Measurements from ENCODE around the gene TAS2R38. TPM values are rescaled to one million over a fixed set of nuclear protein-coding genes. Genes with fewer than 3 reads are reported as not detected.

TAS2R38 gene
- total and polyA plus RNA-seq, 3 donors from 2014 or later = not detected

DNA sequence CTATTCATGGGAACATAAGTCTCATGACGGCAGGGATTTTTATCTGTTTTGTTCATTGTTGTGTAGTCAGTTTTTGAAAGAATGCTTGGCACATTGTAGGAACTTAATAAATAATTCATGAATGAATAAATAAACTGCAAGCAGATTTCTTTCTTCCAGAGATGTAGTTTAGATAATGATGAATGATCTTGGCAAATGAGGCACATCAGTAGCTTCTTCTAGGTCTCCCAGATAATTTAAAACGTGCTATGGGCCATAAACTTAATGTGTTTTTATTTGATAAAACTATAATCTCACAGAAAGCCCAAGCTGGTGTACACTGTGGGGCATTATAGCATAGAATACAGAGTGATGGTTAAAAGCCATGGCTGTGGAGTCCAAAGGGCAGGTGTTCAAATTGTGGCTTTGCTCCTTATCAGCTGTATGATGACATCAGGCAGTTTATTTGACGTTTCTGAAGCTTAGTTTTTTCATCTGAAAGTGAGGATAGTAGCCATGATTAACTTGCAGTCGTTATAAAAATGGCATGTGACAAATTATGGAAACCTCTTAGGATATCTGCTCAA is 25.6 kb upstream of the TAS2R38 start:
- Histone ChIP-seq H3K9me3 (no peaks in the 10 kb centered on the region), H3K27me3 (no peaks in the 10 kb centered on the region), H3K4me3 (no peak overlapping the region), H3K4me1 (no peaks in the 10 kb centered on the region), H3K27ac (no peak overlapping the region), H3K36me3 (ENCODE audit: low read depth, missing control alignments) (no peaks in the 10 kb centered on the region)
- 62 to 66% methylated on average over 4 of the region's 4 CpGs for WGBS, 2 donors
- intact Hi-C loops (cut with DNase I; ENCODE audit: low total_unique reads) = no loop called here
- no peak for DNase-seq
- TF ChIP-seq, protein P1, sequence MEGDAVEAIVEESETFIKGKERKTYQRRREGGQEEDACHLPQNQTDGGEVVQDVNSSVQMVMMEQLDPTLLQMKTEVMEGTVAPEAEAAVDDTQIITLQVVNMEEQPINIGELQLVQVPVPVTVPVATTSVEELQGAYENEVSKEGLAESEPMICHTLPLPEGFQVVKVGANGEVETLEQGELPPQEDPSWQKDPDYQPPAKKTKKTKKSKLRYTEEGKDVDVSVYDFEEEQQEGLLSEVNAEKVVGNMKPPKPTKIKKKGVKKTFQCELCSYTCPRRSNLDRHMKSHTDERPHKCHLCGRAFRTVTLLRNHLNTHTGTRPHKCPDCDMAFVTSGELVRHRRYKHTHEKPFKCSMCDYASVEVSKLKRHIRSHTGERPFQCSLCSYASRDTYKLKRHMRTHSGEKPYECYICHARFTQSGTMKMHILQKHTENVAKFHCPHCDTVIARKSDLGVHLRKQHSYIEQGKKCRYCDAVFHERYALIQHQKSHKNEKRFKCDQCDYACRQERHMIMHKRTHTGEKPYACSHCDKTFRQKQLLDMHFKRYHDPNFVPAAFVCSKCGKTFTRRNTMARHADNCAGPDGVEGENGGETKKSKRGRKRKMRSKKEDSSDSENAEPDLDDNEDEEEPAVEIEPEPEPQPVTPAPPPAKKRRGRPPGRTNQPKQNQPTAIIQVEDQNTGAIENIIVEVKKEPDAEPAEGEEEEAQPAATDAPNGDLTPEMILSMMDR (IDR thresholded peaks at IDR 0.05) = no peak
- TF ChIP-seq POLR2A (IDR thresholded peaks at IDR 0.05) = no peak

DNA sequence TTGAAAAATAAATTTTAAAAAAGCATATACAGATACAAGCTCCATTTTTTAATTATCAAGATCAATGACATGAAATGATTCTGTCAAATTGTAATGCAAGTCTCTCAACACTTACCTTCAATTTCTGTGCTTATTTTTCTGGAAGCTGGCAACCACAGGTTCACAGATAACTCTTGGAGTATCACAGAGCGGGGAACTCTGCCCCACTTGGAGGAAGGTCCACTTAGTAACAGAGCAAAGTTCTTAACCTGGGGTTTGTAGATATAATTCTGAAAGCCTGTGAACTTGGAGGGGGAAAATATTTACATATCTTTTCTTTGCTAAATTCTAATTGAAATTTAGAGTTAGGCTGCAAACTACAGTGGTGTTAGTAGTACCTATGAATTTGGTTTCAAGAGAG is 19.8 kb upstream of the TAS2R38 start:
- Histone ChIP-seq H3K27me3 (no peaks in the 10 kb centered on the region), H3K9me3 (no peaks in the 10 kb centered on the region), H3K4me1 (no peaks in the 10 kb centered on the region), H3K27ac (no peak overlapping the region), H3K4me3 (no peak overlapping the region), H3K36me3 (ENCODE audit: low read depth, missing control alignments) (no peaks in the 10 kb centered on the region)
- intact Hi-C loops (cut with DNase I; ENCODE audit: low total_unique reads) = no loop called here
- 85% methylated on average over 1 of the region's 1 CpG for WGBS, 2 donors
- TF ChIP-seq, protein P1 (IDR thresholded peaks at IDR 0.05) = no peak
- no peak for TF ChIP-seq POLR2A (IDR thresholded peaks at IDR 0.05)
- no peak for DNase-seq

DNA sequence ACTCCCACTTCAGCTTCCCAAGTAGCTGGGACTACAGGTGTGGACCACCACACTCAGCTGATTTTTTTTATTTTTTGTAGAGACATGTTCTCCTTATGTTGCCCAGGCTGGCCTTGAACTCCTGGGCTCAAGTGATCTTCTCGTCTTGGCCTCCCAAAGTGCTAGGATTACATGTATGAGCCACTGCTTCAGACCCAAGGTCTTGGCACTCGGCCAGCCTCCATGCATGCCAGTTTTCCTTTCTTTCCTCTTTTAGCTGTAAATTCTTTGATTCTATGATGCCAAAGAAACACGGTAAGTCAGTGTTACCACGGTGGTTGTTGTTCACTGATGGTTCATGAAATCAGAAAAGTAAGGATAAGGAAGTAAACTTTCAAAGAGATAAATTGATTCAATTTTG is 19.1 kb upstream of the TAS2R38 start:
- H3K27ac ChIP-seq = no peak overlapping the region
- no peak overlapping the region for H3K4me3 ChIP-seq
- no peaks in the 10 kb centered on the region for H3K27me3 ChIP-seq
- DNase-seq = no peak
- no peaks in the 10 kb centered on the region for H3K9me3 ChIP-seq
- H3K36me3 ChIP-seq (ENCODE audit: low read depth, missing control alignments) = no peaks in the 10 kb centered on the region
- WGBS, 2 donors = 70 to 74% methylated on average over 4 of the region's 4 CpGs
- TF ChIP-seq, protein P1 (IDR thresholded peaks at IDR 0.05) = no peak
- no peak for TF ChIP-seq POLR2A (IDR thresholded peaks at IDR 0.05)
- H3K4me1 ChIP-seq = no peaks in the 10 kb centered on the region
- intact Hi-C loops (cut with DNase I; ENCODE audit: low total_unique reads) = no loop called here

DNA sequence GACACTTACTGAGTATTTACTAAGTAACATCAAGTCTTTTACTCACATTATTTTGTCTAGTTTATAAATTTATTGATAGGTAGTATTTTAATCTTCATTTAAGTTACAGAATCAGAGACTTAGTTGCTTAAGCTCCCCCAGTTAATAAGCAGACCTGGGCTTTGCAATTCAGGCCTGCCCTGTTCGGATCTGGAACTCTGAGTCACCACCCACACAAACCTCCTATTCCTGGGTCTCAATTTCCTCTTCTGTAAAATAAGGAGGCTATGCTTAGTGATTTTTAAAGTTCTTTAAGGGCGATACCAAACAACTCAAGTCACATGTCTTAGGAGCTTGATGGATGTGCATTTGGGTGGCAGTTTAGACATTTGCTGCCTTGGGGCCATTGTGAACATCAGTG is 18.6 kb upstream of the TAS2R38 start:
- no peak overlapping the region for H3K4me3 ChIP-seq
- H3K27ac ChIP-seq = no peak overlapping the region
- H3K9me3 ChIP-seq = no peaks in the 10 kb centered on the region
- no peaks in the 10 kb centered on the region for H3K36me3 ChIP-seq (ENCODE audit: low read depth, missing control alignments)
- WGBS, 2 donors = 79 to 85% methylated on average over 2 of the region's 2 CpGs
- TF ChIP-seq, protein P1 (IDR thresholded peaks at IDR 0.05) = no peak
- intact Hi-C loops (cut with DNase I; ENCODE audit: low total_unique reads) = no loop called here
- no peaks in the 10 kb centered on the region for H3K4me1 ChIP-seq
- no peaks in the 10 kb centered on the region for H3K27me3 ChIP-seq
- DNase-seq = no peak

DNA sequence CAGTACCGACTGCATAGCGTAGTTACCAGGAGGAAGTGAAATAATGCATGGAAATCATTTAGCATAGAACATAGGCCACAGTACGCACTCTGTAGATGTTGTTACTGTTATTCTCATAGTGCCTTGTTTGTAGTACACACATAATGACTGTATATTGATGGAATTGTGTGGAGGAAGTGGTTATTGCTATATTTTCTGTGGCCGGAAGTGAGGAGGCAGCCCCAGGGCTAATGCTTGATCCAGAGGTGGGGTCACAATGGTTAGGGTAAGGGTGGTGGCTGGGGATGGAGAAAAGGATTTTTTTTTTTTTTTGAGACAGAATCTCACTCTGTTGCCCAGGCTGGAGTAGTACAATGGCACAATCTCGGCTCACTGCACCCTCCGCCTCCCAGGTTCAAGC is 17.6 kb upstream of the TAS2R38 start:
- H3K27me3 ChIP-seq = no peaks in the 10 kb centered on the region
- intact Hi-C loops (cut with DNase I; ENCODE audit: low total_unique reads) = no loop called here
- H3K36me3 ChIP-seq (ENCODE audit: low read depth, missing control alignments) = no peaks in the 10 kb centered on the region
- H3K9me3 ChIP-seq = no peaks in the 10 kb centered on the region
- H3K27ac ChIP-seq = no peak overlapping the region
- TF ChIP-seq, protein P1 (IDR thresholded peaks at IDR 0.05) = no peak
- no peak for TF ChIP-seq POLR2A (IDR thresholded peaks at IDR 0.05)
- H3K4me3 ChIP-seq = no peak overlapping the region
- H3K4me1 ChIP-seq = no peaks in the 10 kb centered on the region
- no peak for DNase-seq
- WGBS, 2 donors = 87 to 88% methylated on average over 6 of the region's 6 CpGs

Measured in testis (tissue), 3 donors.